Mononuclear cell (primary cell): Measurements from ENCODE around the gene CXCL3. TPM values are rescaled to one million over a fixed set of nuclear protein-coding genes. Genes with fewer than 3 reads are reported as not detected.

ENCODE experiments used
- total RNA-seq: library from RNA; depleted of rRNA; stranded (reverse); fragments of >200 nt; gene quantifications from one replicate; pipeline ENCODE4 v1.2.3, GENCODE V29; 2012

Gene CXCL3
- total RNA-seq, 1 donor = 46.6 TPM

Other genes with a start within 250 kb of the CXCL3 start
- gene CXCL6, start 202.0 kb downstream of the CXCL3 start, total RNA-seq = not detected
- 17.6 TPM for gene PF4V1, start 185.4 kb downstream of the CXCL3 start, total RNA-seq
- gene CXCL1, start 169.3 kb downstream of the CXCL3 start, total RNA-seq = 9.3 TPM
- gene PF4, start 56.7 kb downstream of the CXCL3 start, total RNA-seq = 270 TPM
- 1,528 TPM for gene PPBP, start 50.5 kb downstream of the CXCL3 start, total RNA-seq
- 9.6 TPM for gene CXCL5, start 40.0 kb downstream of the CXCL3 start, total RNA-seq
- gene CXCL2, start 60.5 kb upstream of the CXCL3 start, total RNA-seq = 264 TPM
- 20.1 TPM for gene MTHFD2L, start 119.4 kb upstream of the CXCL3 start, total RNA-seq